Parathyroid adenoma (tissue), 2 donors: Measurements from ENCODE around the gene ANO2.

Source experiments
- H2AFZ ChIP-seq: fragments of 300-600 bp; sonication (generic); one replicate; pipeline ENCODE4 v1.7.0; 2017; ENCODE audit warnings: antibody characterized with exemption, mild to moderate bottlenecking
- H3K27ac ChIP-seq: fragments of 300-600 bp; sonication (generic); one replicate; pipeline ENCODE4 v1.7.0; 2017
- H3K27me3 ChIP-seq: fragments of 300-600 bp; sonication (generic); one replicate; pipeline ENCODE4 v1.7.0; 2017; ENCODE audit warnings: low read length; ENCODE audit not compliant: control insufficient read depth, insufficient read depth
- H3K36me3 ChIP-seq: fragments of 300-600 bp; sonication (generic); one replicate; pipeline ENCODE4 v1.7.0; 2017; ENCODE audit warnings: low read length; ENCODE audit not compliant: control insufficient read depth, insufficient read depth
- H3K4me1 ChIP-seq: fragments of 300-600 bp; sonication (generic); one replicate; pipeline ENCODE4 v1.7.0; 2017; ENCODE audit warnings: control low read depth
- H3K4me2 ChIP-seq: fragments of 300-600 bp; sonication (generic); one replicate; pipeline ENCODE4 v1.7.0; 2017; ENCODE audit warnings: low read length
- H3K4me3 ChIP-seq: fragments of 300-600 bp; sonication (generic); one replicate; pipeline ENCODE4 v1.7.0; 2017; ENCODE audit warnings: low read depth, low read length
- H3K79me2 ChIP-seq: fragments of 300-600 bp; sonication (generic); one replicate; pipeline ENCODE4 v1.7.0; 2017; ENCODE audit warnings: control low read depth
- H3K9ac ChIP-seq: fragments of 300-600 bp; sonication (generic); one replicate; pipeline ENCODE4 v1.7.0; 2017; ENCODE audit warnings: mild to moderate bottlenecking
- H3K9me3 ChIP-seq: fragments of 300-600 bp; sonication (generic); one replicate; pipeline ENCODE4 v1.7.0; 2017; ENCODE audit warnings: low read length; ENCODE audit not compliant: control insufficient read depth
- TF ChIP-seq, protein P1 (sequence below): fragments of 300-600 bp; sonication (generic); IDR thresholded peaks from one replicate; pipeline ENCODE4 v1.7.0; 2017; ENCODE audit warnings: antibody characterized with exemption, mild to moderate bottlenecking
- donor health status: primary hyperparathyroidism.

ANO2 gene

DNA sequence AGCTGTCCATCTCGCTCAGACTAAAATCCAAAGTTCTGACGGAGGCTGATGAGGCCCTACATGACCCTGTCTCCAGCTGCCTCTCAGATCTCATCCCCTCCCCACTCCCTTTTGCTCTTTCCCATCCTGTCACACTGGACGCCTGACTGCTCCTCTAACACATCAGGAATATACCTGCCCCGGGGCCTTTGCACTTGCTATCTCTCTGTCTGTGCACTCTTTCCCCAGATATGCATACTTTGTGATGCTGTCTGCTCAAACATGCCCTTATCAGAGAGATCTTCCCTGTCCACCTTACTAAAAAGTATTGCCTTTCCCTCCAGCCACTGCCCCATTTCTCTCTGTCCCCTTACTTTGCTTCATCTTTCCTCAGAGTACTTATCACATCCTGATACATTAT lies 238.8 kb downstream of the ANO2 start:
- Histone ChIP-seq H3K79me2 (no peaks in the 10 kb centered on the region), H3K4me1 (no peaks in the 10 kb centered on the region), H2AFZ (no peak overlapping the region), H3K4me3 (no peak overlapping the region), H3K4me2 (no peak overlapping the region), H3K27me3 (no peaks in the 10 kb centered on the region), H3K9ac (no peak overlapping the region), H3K27ac (no peak overlapping the region), H3K36me3 (no peaks in the 10 kb centered on the region), H3K9me3 (no peaks in the 10 kb centered on the region)
- TF ChIP-seq, protein P1, sequence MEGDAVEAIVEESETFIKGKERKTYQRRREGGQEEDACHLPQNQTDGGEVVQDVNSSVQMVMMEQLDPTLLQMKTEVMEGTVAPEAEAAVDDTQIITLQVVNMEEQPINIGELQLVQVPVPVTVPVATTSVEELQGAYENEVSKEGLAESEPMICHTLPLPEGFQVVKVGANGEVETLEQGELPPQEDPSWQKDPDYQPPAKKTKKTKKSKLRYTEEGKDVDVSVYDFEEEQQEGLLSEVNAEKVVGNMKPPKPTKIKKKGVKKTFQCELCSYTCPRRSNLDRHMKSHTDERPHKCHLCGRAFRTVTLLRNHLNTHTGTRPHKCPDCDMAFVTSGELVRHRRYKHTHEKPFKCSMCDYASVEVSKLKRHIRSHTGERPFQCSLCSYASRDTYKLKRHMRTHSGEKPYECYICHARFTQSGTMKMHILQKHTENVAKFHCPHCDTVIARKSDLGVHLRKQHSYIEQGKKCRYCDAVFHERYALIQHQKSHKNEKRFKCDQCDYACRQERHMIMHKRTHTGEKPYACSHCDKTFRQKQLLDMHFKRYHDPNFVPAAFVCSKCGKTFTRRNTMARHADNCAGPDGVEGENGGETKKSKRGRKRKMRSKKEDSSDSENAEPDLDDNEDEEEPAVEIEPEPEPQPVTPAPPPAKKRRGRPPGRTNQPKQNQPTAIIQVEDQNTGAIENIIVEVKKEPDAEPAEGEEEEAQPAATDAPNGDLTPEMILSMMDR, result no peak

DNA sequence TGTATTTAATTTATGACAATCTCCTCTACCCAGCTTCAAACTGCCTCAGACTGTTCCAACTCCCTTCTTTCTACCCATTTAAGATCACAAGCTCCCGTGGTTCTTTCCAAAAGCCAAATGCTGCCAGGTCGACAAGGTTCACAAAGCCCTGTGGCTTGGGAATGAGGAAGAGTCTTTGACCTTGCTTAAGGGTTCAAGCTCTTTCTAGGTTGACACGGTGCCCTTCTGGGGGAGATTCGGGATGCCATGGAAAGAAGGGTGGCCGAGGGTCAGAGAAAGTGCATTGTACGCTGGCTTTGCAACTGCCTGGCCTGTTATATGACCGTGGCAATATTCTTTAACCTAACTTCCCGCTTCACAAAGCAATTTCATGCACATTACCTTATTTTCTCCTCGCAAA lies 239.3 kb downstream of the ANO2 start:
- TF ChIP-seq, protein P1, result no peak

DNA sequence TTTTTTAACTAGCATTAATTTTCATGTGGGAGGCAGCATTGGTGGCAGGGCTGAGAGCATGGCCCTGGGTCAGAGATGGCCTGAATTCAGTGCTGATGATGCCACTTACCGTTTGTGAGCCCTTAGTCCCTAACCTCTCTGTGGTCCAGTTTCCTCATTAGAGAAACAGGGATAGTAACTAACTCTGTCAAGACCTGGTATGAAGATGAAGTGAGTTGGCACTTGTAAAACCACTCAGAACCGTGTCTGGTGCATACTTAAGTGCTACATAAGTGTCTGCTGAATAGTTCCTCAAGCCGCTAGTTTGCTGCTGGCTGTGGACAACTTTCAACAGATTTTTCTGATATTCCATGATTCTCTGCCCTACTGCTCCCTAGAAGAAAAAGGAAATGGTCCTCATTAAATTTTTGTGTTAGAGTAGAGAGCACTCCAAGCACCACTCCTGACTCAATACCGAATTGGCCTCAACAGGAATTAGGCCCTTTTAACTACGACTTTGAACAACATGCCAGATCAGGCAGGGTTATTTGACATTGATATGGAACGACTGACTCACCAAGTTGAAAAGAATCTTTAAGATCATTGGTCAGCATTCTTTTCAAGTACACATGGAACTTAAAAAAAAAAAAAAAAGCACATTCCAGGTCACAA lies 250.2 kb downstream of the ANO2 start:
- Histone ChIP-seq H3K9ac (no peak overlapping the region), H3K27ac (no peak overlapping the region), H2AFZ (no peak overlapping the region), H3K27me3 (no peaks in the 10 kb centered on the region), H3K36me3 (no peaks in the 10 kb centered on the region), H3K9me3 (no peaks in the 10 kb centered on the region), H3K4me3 (no peak overlapping the region), H3K79me2 (no peaks in the 10 kb centered on the region), H3K4me2 (no peak overlapping the region), H3K4me1 (no peaks in the 10 kb centered on the region)
- TF ChIP-seq, protein P1, result no peak

More for the DNA sequence above, 239.3 kb downstream of the ANO2 start:
- H3K4me1 ChIP-seq, result no peaks in the 10 kb centered on the region
- H3K4me2 ChIP-seq, result no peak overlapping the region
- H2AFZ ChIP-seq, result no peak overlapping the region
- H3K9ac ChIP-seq, result no peak overlapping the region
- no peaks in the 10 kb centered on the region for H3K9me3 ChIP-seq
- no peaks in the 10 kb centered on the region for H3K79me2 ChIP-seq
- H3K4me3 ChIP-seq, result no peak overlapping the region
- H3K27ac ChIP-seq, result no peak overlapping the region
- no peaks in the 10 kb centered on the region for H3K36me3 ChIP-seq
- H3K27me3 ChIP-seq, result no peaks in the 10 kb centered on the region

DNA sequence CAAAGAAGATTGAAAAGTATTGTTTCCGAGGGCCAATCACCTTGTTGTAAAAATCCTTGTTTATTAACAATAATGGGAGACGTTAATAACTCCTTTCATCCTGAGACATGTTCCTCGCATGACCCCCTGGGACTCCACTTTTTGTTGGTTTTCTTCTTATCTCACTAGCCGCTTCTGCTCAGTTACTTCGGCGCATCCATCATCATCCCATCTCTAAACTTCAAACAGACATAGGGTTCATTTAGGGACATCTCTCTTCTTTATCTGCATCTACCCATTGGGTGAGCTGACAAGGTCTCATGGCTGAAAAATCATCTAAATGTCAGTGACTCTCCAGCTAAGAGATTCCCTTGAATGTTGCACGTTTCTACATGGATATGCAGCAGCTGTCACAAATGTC lies 252.2 kb downstream of the ANO2 start:
- H3K79me2 ChIP-seq, result no peaks in the 10 kb centered on the region
- no peak overlapping the region for H3K9ac ChIP-seq
- H3K36me3 ChIP-seq, result no peaks in the 10 kb centered on the region
- H3K27me3 ChIP-seq, result no peaks in the 10 kb centered on the region
- no peaks in the 10 kb centered on the region for H3K9me3 ChIP-seq
- TF ChIP-seq, protein P1, result no peak
- no peak overlapping the region for H3K27ac ChIP-seq
- H2AFZ ChIP-seq, result no peak overlapping the region
- H3K4me1 ChIP-seq, result no peaks in the 10 kb centered on the region
- H3K4me2 ChIP-seq, result no peak overlapping the region
- H3K4me3 ChIP-seq, result no peak overlapping the region

DNA sequence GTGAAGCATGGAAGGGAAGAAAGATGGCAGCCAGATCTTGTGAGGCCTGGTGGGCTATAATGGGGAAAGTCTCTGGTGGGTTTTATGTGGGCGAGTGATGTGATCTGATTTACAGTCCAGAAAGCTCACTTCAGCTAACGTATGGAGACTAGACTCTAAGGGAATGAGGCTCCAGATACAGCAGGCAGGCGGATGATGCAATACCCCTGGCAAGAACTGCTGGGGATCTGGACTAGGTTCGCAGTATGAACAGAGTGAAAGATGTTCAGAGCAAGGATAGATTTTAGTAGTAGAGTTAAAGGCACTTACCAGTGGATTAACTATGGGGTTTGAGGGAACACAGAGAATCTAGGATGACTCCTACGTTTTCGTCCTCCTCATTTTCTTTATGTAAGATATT lies 253.1 kb downstream of the ANO2 start:
- no peaks in the 10 kb centered on the region for H3K36me3 ChIP-seq
- H3K9ac ChIP-seq, result no peak overlapping the region
- H3K4me2 ChIP-seq, result no peak overlapping the region
- no peaks in the 10 kb centered on the region for H3K9me3 ChIP-seq
- H3K4me1 ChIP-seq, result no peaks in the 10 kb centered on the region
- H3K79me2 ChIP-seq, result no peaks in the 10 kb centered on the region
- TF ChIP-seq, protein P1, result no peak
- H3K27ac ChIP-seq, result no peak overlapping the region
- H3K4me3 ChIP-seq, result no peak overlapping the region
- H3K27me3 ChIP-seq, result no peaks in the 10 kb centered on the region
- no peak overlapping the region for H2AFZ ChIP-seq
